ENCODE measurements around the gene APOBEC3A.
A peak's percentile ranks its signal among the peaks of the same experiment; 100 is the strongest.

The APOBEC3A gene

GRCh38 chr22:38957046-38957770 is at the start of gene APOBEC3A:
Gene APOBEC3A, plus strand, starts transcription at chr22:38957609. Its CDS starts 83 bp downstream, at chr22:38957692.
- peaks cover 2% of the 10 kb centered on the region for H3K27me3 Mint-ChIP-seq
- H3K27ac Mint-ChIP-seq = peak within 1 kb of the TSS; percentile 39
- H3K4me3 Mint-ChIP-seq = no peak within 1 kb of the TSS
- H3K9me3 Mint-ChIP-seq = no peaks in the 10 kb centered on the region
- no peaks in the 10 kb centered on the region for H3K36me3 Mint-ChIP-seq
- no peak for DNase-seq (ENCODE audit: low spot score in 2 of 2)
- ATAC-seq (ENCODE audit: low read depth) = peak; percentile 36
- H3K4me1 Mint-ChIP-seq = peaks cover 16% of the 10 kb centered on the region

GRCh38 chr22:38907767-38908166 is 49.6 kb upstream of the APOBEC3A start:
- ATAC-seq (ENCODE audit: low read depth) = peak; percentile 63
- H3K27me3 Mint-ChIP-seq = peaks cover 22% of the 10 kb centered on the region

GRCh38 chr22:38911434-38911833 is 46.0 kb upstream of the APOBEC3A start:
- Mint-ChIP-seq H3K4me3 (no peak overlapping the region), H3K27me3 (peaks cover 24% of the 10 kb centered on the region), H3K4me1 (peaks cover 6% of the 10 kb centered on the region), H3K27ac (no peak overlapping the region), H3K9me3 (peaks cover 2% of the 10 kb centered on the region), H3K36me3 (no peaks in the 10 kb centered on the region)
- DNase-seq (ENCODE audit: low spot score in 2 of 2) (no peak), ATAC-seq (ENCODE audit: low read depth) (no peak)

More at GRCh38 chr22:38907767-38908166, 49.6 kb upstream of the APOBEC3A start:
- H3K4me3 Mint-ChIP-seq = no peak overlapping the region
- peaks cover 3% of the 10 kb centered on the region for H3K9me3 Mint-ChIP-seq
- H3K27ac Mint-ChIP-seq = no peak overlapping the region
- H3K36me3 Mint-ChIP-seq = peaks cover 4% of the 10 kb centered on the region
- peaks cover 6% of the 10 kb centered on the region for H3K4me1 Mint-ChIP-seq
- no peak for DNase-seq (ENCODE audit: low spot score in 2 of 2)

GRCh38 chr22:38919631-38920190 is 37.7 kb upstream of the APOBEC3A start:
- DNase-seq (ENCODE audit: low spot score in 2 of 2) (no peak), ATAC-seq (ENCODE audit: low read depth) (no peak)
- H3K27ac Mint-ChIP-seq = no peak overlapping the region
- peaks cover 16% of the 10 kb centered on the region for H3K27me3 Mint-ChIP-seq
- no peaks in the 10 kb centered on the region for H3K9me3 Mint-ChIP-seq
- H3K4me3 Mint-ChIP-seq = no peak overlapping the region
- no peaks in the 10 kb centered on the region for H3K4me1 Mint-ChIP-seq
- no peaks in the 10 kb centered on the region for H3K36me3 Mint-ChIP-seq

- Mint-ChIP-seq H3K27me3 (peaks cover 16% of the 10 kb centered on the region), H3K9me3 (no peaks in the 10 kb centered on the region), H3K4me3 (no peak overlapping the region), H3K27ac (no peak overlapping the region), H3K4me1 (no peaks in the 10 kb centered on the region), H3K36me3 (no peaks in the 10 kb centered on the region)
- DNase-seq (ENCODE audit: low spot score in 2 of 2) = no peak
- ATAC-seq (ENCODE audit: low read depth) = no peak
These were observed 36.3 kb upstream of the APOBEC3A start for GRCh38 chr22:38921120-38921519.

GRCh38 chr22:38921806-38922205 is 35.6 kb upstream of the APOBEC3A start:
- DNase-seq (ENCODE audit: low spot score in 2 of 2) (no peak), ATAC-seq (ENCODE audit: low read depth) (no peak)
- H3K4me3 Mint-ChIP-seq = no peak overlapping the region
- no peaks in the 10 kb centered on the region for H3K4me1 Mint-ChIP-seq
- peaks cover 16% of the 10 kb centered on the region for H3K27me3 Mint-ChIP-seq
- no peaks in the 10 kb centered on the region for H3K36me3 Mint-ChIP-seq
- H3K9me3 Mint-ChIP-seq = no peaks in the 10 kb centered on the region
- no peak overlapping the region for H3K27ac Mint-ChIP-seq

GRCh38 chr22:38923463-38924346 is 33.7 kb upstream of the APOBEC3A start:
- DNase-seq (ENCODE audit: low spot score in 2 of 2) (no peak), ATAC-seq (ENCODE audit: low read depth) (no peak)
- Mint-ChIP-seq H3K4me3 (no peak overlapping the region), H3K27me3 (peaks cover 16% of the 10 kb centered on the region), H3K4me1 (peaks cover 3% of the 10 kb centered on the region), H3K36me3 (no peaks in the 10 kb centered on the region), H3K27ac (no peak overlapping the region), H3K9me3 (no peaks in the 10 kb centered on the region)

- Mint-ChIP-seq H3K9me3 (no peaks in the 10 kb centered on the region), H3K4me1 (peaks cover 3% of the 10 kb centered on the region), H3K27me3 (peaks cover 19% of the 10 kb centered on the region), H3K27ac (no peak overlapping the region), H3K4me3 (no peak overlapping the region), H3K36me3 (no peaks in the 10 kb centered on the region)
- no peak for ATAC-seq (ENCODE audit: low read depth)
- DNase-seq (ENCODE audit: low spot score in 2 of 2) = no peak
These were observed 33.0 kb upstream of the APOBEC3A start for GRCh38 chr22:38924347-38924952.

GRCh38 chr22:38925571-38926041 is 31.8 kb upstream of the APOBEC3A start:
- H3K4me3 Mint-ChIP-seq = no peak overlapping the region

GRCh38 chr22:38927033-38927781 is 30.2 kb upstream of the APOBEC3A start:
- DNase-seq (ENCODE audit: low spot score in 2 of 2) (peak; percentile 18 to 34), ATAC-seq (ENCODE audit: low read depth) (peak; percentile 78)
- H3K36me3 Mint-ChIP-seq = no peaks in the 10 kb centered on the region
- H3K27ac Mint-ChIP-seq = no peak overlapping the region
- H3K4me3 Mint-ChIP-seq = peak overlapping the region; percentile 45
- peaks cover 3% of the 10 kb centered on the region for H3K4me1 Mint-ChIP-seq
- H3K9me3 Mint-ChIP-seq = no peaks in the 10 kb centered on the region
- H3K27me3 Mint-ChIP-seq = peaks cover 19% of the 10 kb centered on the region

More at GRCh38 chr22:38925571-38926041, 31.8 kb upstream of the APOBEC3A start:
- ATAC-seq (ENCODE audit: low read depth) (no peak), DNase-seq (ENCODE audit: low spot score in 2 of 2) (no peak)
- H3K36me3 Mint-ChIP-seq = no peaks in the 10 kb centered on the region
- no peaks in the 10 kb centered on the region for H3K9me3 Mint-ChIP-seq
- H3K27ac Mint-ChIP-seq = no peak overlapping the region
- peaks cover 19% of the 10 kb centered on the region for H3K27me3 Mint-ChIP-seq
- peaks cover 3% of the 10 kb centered on the region for H3K4me1 Mint-ChIP-seq

- Mint-ChIP-seq H3K27me3 (peaks cover 14% of the 10 kb centered on the region), H3K4me1 (peaks cover 3% of the 10 kb centered on the region), H3K4me3 (no peak overlapping the region), H3K36me3 (no peaks in the 10 kb centered on the region), H3K27ac (no peak overlapping the region), H3K9me3 (no peaks in the 10 kb centered on the region)
- ATAC-seq (ENCODE audit: low read depth) (no peak), DNase-seq (ENCODE audit: low spot score in 2 of 2) (no peak)
These were observed 26.9 kb upstream of the APOBEC3A start for GRCh38 chr22:38930512-38930911.

GRCh38 chr22:38935023-38935422 is 22.4 kb upstream of the APOBEC3A start:
- no peak overlapping the region for H3K4me3 Mint-ChIP-seq
- no peaks in the 10 kb centered on the region for H3K9me3 Mint-ChIP-seq
- no peak overlapping the region for H3K27ac Mint-ChIP-seq
- no peak for DNase-seq (ENCODE audit: low spot score in 2 of 2)
- H3K36me3 Mint-ChIP-seq = no peaks in the 10 kb centered on the region
- ATAC-seq (ENCODE audit: low read depth) = no peak
- no peaks in the 10 kb centered on the region for H3K4me1 Mint-ChIP-seq
- peaks cover 20% of the 10 kb centered on the region for H3K27me3 Mint-ChIP-seq

- Mint-ChIP-seq H3K4me1 (no peaks in the 10 kb centered on the region), H3K36me3 (no peaks in the 10 kb centered on the region), H3K27ac (no peak overlapping the region), H3K9me3 (no peaks in the 10 kb centered on the region), H3K27me3 (peaks cover 20% of the 10 kb centered on the region), H3K4me3 (no peak overlapping the region)
- no peak for ATAC-seq (ENCODE audit: low read depth)
- DNase-seq (ENCODE audit: low spot score in 2 of 2) = no peak
These were observed 21.8 kb upstream of the APOBEC3A start for GRCh38 chr22:38935616-38936015.

All from memory B cell (primary cell).